ENCODE data around the gene VARS2.

The VARS2 gene

GRCh38 chr6:30937265-30937664 is 23.2 kb downstream of the VARS2 start:
- H3K4me3 Mint-ChIP-seq, result no peak overlapping the region
- no peaks in the 10 kb centered on the region for H3K9me3 Mint-ChIP-seq
- no peak for TF ChIP-seq CTCF (IDR thresholded peaks at IDR 0.05)
- DNase-seq, result no peak
- H3K4me1 Mint-ChIP-seq, result peaks cover 12% of the 10 kb centered on the region
- no peak overlapping the region for H3K27ac Mint-ChIP-seq
- H3K27me3 Mint-ChIP-seq (ENCODE audit: low read depth, poor library complexity), result peaks cover 15% of the 10 kb centered on the region
- H3K36me3 Mint-ChIP-seq (ENCODE audit: low read depth), result no peaks in the 10 kb centered on the region

GRCh38 chr6:30938730-30939129 is 24.7 kb downstream of the VARS2 start:
- Mint-ChIP-seq H3K27me3 (ENCODE audit: low read depth, poor library complexity) (peaks cover 28% of the 10 kb centered on the region), H3K36me3 (ENCODE audit: low read depth) (no peaks in the 10 kb centered on the region), H3K4me3 (no peak overlapping the region), H3K27ac (no peak overlapping the region), H3K9me3 (no peaks in the 10 kb centered on the region), H3K4me1 (peaks cover 18% of the 10 kb centered on the region)
- TF ChIP-seq CTCF (IDR thresholded peaks at IDR 0.05), result no peak
- no peak for DNase-seq

- no peak for DNase-seq
- Mint-ChIP-seq H3K9me3 (no peaks in the 10 kb centered on the region), H3K27me3 (ENCODE audit: low read depth, poor library complexity) (peaks cover 31% of the 10 kb centered on the region), H3K27ac (no peak overlapping the region), H3K36me3 (ENCODE audit: low read depth) (no peaks in the 10 kb centered on the region), H3K4me3 (no peak overlapping the region), H3K4me1 (peaks cover 18% of the 10 kb centered on the region)
- TF ChIP-seq CTCF (IDR thresholded peaks at IDR 0.05), result no peak
Observed at GRCh38 chr6:30939473-30939872, 25.4 kb downstream of the VARS2 start.

- Mint-ChIP-seq H3K4me1 (peaks cover 18% of the 10 kb centered on the region), H3K9me3 (no peaks in the 10 kb centered on the region), H3K36me3 (ENCODE audit: low read depth) (no peaks in the 10 kb centered on the region), H3K27ac (no peak within 1 kb of the TSS), H3K27me3 (ENCODE audit: low read depth, poor library complexity) (peaks cover 34% of the 10 kb centered on the region), H3K4me3 (no peak within 1 kb of the TSS)
- DNase-seq, result no peak
- no peak for TF ChIP-seq CTCF (IDR thresholded peaks at IDR 0.05)
Observed at GRCh38 chr6:30940361-30940986, 26.4 kb downstream of the VARS2 start, which contains the start of gene MUCL3. Gene MUCL3, plus strand, starts transcription at chr6:30940973. Its CDS starts 27 bp downstream, at chr6:30941000.

- peak; percentile 43 for TF ChIP-seq CTCF (IDR thresholded peaks at IDR 0.05)
- peak; percentile 91 for DNase-seq
- Mint-ChIP-seq H3K36me3 (ENCODE audit: low read depth) (no peaks in the 10 kb centered on the region), H3K4me3 (no peak overlapping the region), H3K27me3 (ENCODE audit: low read depth, poor library complexity) (peaks cover 51% of the 10 kb centered on the region), H3K9me3 (no peaks in the 10 kb centered on the region), H3K27ac (no peak overlapping the region), H3K4me1 (peaks cover 6% of the 10 kb centered on the region)
Observed at GRCh38 chr6:30942338-30943060, 28.5 kb downstream of the VARS2 start.

All from nephron progenitor cell (in vitro differentiated cells).